HG03460 (cell line): Measurements from ENCODE around the gene CEP295NL.
"Not testable (repeated sequence)": the region's sequence is repeated elsewhere in the genome, so short reads cannot be mapped to it uniquely, and the experiment has no call there.

Experiments
- ATAC-seq: cut with Tn5 transposase; IDR thresholded peaks from one replicate; pipeline ENCODE4 v1.9.1; 2021; ENCODE audit not compliant: unreplicated experiment

CEP295NL gene

GRCh38 chr17:78929908-78930775 is 27.1 kb upstream of the CEP295NL start:
- no peak for ATAC-seq

- ATAC-seq, result no peak
Measured at GRCh38 chr17:78925662-78926555, 22.9 kb upstream of the CEP295NL start.

- ATAC-seq, result no peak
Measured at GRCh38 chr17:78925234-78925633, 22.2 kb upstream of the CEP295NL start, which contains the start of gene TIMP2. Gene TIMP2 (minus strand): TSS chr17:78925387. CDS start chr17:78925088, 299 bp downstream.

- no peak for ATAC-seq
Measured at GRCh38 chr17:78924481-78925151, 21.6 kb upstream of the CEP295NL start.

- ATAC-seq, result no peak
Measured at GRCh38 chr17:78923660-78924453, 20.9 kb upstream of the CEP295NL start.

GRCh38 chr17:78922816-78923498 is 20.0 kb upstream of the CEP295NL start:
- no peak for ATAC-seq

GRCh38 chr17:78921437-78921971 is 18.5 kb upstream of the CEP295NL start:
- ATAC-seq, result no peak

- no peak for ATAC-seq
Measured at GRCh38 chr17:78920528-78920927, 17.5 kb upstream of the CEP295NL start.

GRCh38 chr17:78919861-78920450 is 17.0 kb upstream of the CEP295NL start:
- no peak for ATAC-seq

- no peak for ATAC-seq
Measured at GRCh38 chr17:78918979-78919378, 16.0 kb upstream of the CEP295NL start.

- no peak for ATAC-seq
Measured at GRCh38 chr17:78917451-78918275, 14.7 kb upstream of the CEP295NL start.

- ATAC-seq, result no peak
Measured at GRCh38 chr17:78915872-78916632, 13.1 kb upstream of the CEP295NL start.

GRCh38 chr17:78913115-78913514 is 10.1 kb upstream of the CEP295NL start:
- ATAC-seq, result no peak

- ATAC-seq, result no peak
Measured at GRCh38 chr17:78912082-78912481, 9.1 kb upstream of the CEP295NL start.

- ATAC-seq, result not testable (repeated sequence)
Measured at GRCh38 chr17:78911543-78911942, 8.5 kb upstream of the CEP295NL start.

- no peak for ATAC-seq
Measured at GRCh38 chr17:78910497-78911284, 7.7 kb upstream of the CEP295NL start.

- ATAC-seq, result no peak
Measured at GRCh38 chr17:78908426-78908825, 5.4 kb upstream of the CEP295NL start.
